HepG2 (cell line): ENCODE measurements around the gene AEBP1. TPM values are rescaled to one million over a fixed set of nuclear protein-coding genes. Genes with fewer than 3 reads are reported as not detected.

ENCODE experiments used
- ATAC-seq: fragments of 200-7000 bp; cut with Tn5 transposase; 3 replicates; pipeline ENCODE4 v1.9.1; 2020; ENCODE audit warnings: mild to moderate bottlenecking, moderate library complexity
- BruUV-seq: library from RNA; stranded (reverse); fragments of 400-500 nt; replicated peaks from 2 replicates; lab custom pipeline; 2021; lab: Mats Ljungman, UMichigan
- CTCF ChIA-PET: fragments of 300-600 bp; formaldehyde crosslinking; extraction: SDS; loops from one replicate; lab custom pipeline; 2021; ENCODE audit warnings: low total read pairs, inconsistent platforms, low intra/inter-chr PET ratio; lab: Yijun Ruan, JAX
- POLR2A ChIA-PET: fragments of 350-600 bp; sonication (Branson Sonifier 250); formaldehyde crosslinking; loops from one replicate; lab custom pipeline; 2020; ENCODE audit warnings: antibody characterized with exemption, inconsistent platforms; lab: Yijun Ruan, JAX
- DNase-seq: peaks from one replicate; pipeline ENCODE4 v3.0.0-alpha.2; 2015; ENCODE audit warnings: low spot score
- FAIRE-seq: peaks from 3 replicates; lab custom pipeline; 2011; peaks lifted over from hg19 to GRCh38; lab: Jason Lieb, UNC
- H2AFZ ChIP-seq: one replicate; pipeline ENCODE4 v1.6.1; 2011; ENCODE audit warnings: low read length, inconsistent platforms
- H3K27ac ChIP-seq: fragments of 300-600 bp; 3 replicates; pipeline ENCODE4 v1.8.0; 2011; ENCODE audit warnings: mixed run types, mild to moderate bottlenecking, mixed read lengths, low read length, inconsistent platforms; ENCODE audit not compliant: insufficient read depth; ENCODE audit errors: extremely low read length
- H3K27me3 ChIP-seq, 2 experiments: fragments of 200-600 bp in 1 of 2; 2 replicates in 1 of 2; 3 replicates in 1 of 2; pipeline versions ENCODE4 v1.6.0 to v1.8.0; 2011; ENCODE audit warnings: low read length in 2 of 2, mild to moderate bottlenecking in 2 of 2, moderate library complexity in 2 of 2, inconsistent platforms in 1 of 2; ENCODE audit not compliant: insufficient read depth in 2 of 2, control insufficient read depth in 1 of 2
- H3K36me3 ChIP-seq, 2 experiments: fragments of 200-600 bp in 1 of 2; replicated peaks in 1 of 2; 2 replicates in 1 of 2; 3 replicates in 1 of 2; pipeline versions ENCODE4 v1.5.1 to v1.8.0; 2011; ENCODE audit warnings: low read length in 2 of 2, inconsistent platforms in 1 of 2; ENCODE audit not compliant: insufficient read depth in 2 of 2, control insufficient read depth in 1 of 2
- H3K4me1 ChIP-seq: 2 replicates; pipeline ENCODE4 v1.5.1; 2012; ENCODE audit warnings: low read length, inconsistent platforms; ENCODE audit not compliant: insufficient read depth
- H3K4me2 ChIP-seq: 2 replicates; pipeline ENCODE4 v1.6.0; 2011; ENCODE audit warnings: low read depth, low read length, inconsistent platforms
- H3K4me3 ChIP-seq, 3 experiments: fragments of 200-600 bp in 1 of 3; sonication (generic), shearing (Covaris generic) in 1 of 3; replicated peaks in 1 of 3; 2 replicates each; pipeline ENCODE4 v1.5.1; 2011 to 2016; ENCODE audit warnings: low read length in 3 of 3, inconsistent platforms in 2 of 3, low read depth in 2 of 3, mild to moderate bottlenecking in 2 of 3, control low read depth in 1 of 3, mixed read lengths in 1 of 3; ENCODE audit not compliant: insufficient read depth in 1 of 3
- H3K79me2 ChIP-seq: one replicate; pipeline ENCODE4 v1.6.1; 2011; ENCODE audit warnings: low read length, inconsistent platforms; ENCODE audit not compliant: insufficient read depth
- H3K9ac ChIP-seq: 2 replicates; pipeline ENCODE4 v1.6.0; 2011; ENCODE audit warnings: mild to moderate bottlenecking, low read depth, low read length, inconsistent platforms; ENCODE audit not compliant: insufficient read depth
- H3K9me3 ChIP-seq: 2 replicates; pipeline ENCODE4 v1.5.1; 2012; ENCODE audit warnings: mild to moderate bottlenecking, low read length
- H4K20me1 ChIP-seq: 2 replicates; pipeline ENCODE4 v1.6.0; 2011; ENCODE audit warnings: inconsistent platforms, mild to moderate bottlenecking, low read length, moderate library complexity; ENCODE audit not compliant: insufficient read depth
- DNMT1 ChIP-seq: sonication (generic); formaldehyde crosslinking; IDR thresholded peaks from 2 replicates; pipeline ENCODE4 v1.5.1; 2020; ENCODE audit warnings: mild to moderate bottlenecking, missing genetic modification reagents
- HNRNPL ChIP-seq: fragments of 200-400 bp; formaldehyde crosslinking; IDR thresholded peaks from 2 replicates; pipeline ENCODE4 v1.6.1; 2017; ENCODE audit warnings: mild to moderate bottlenecking, low read depth, low read length
- JUND ChIP-seq: sonication (generic); formaldehyde crosslinking; IDR thresholded peaks from 2 replicates; pipeline ENCODE4 v1.8.0; 2022; ENCODE audit warnings: mild to moderate bottlenecking, missing genetic modification reagents
- SALL2 ChIP-seq: sonication (generic); formaldehyde crosslinking; IDR thresholded peaks from 2 replicates; pipeline ENCODE4 v1.8.1; 2023; ENCODE audit warnings: mild to moderate bottlenecking, missing genetic modification reagents, inconsistent platforms
- SCMH1 ChIP-seq: sonication (generic); formaldehyde crosslinking; IDR thresholded peaks from 2 replicates; pipeline ENCODE4 v1.9.0; 2021; ENCODE audit warnings: missing genetic modification reagents, mild to moderate bottlenecking, borderline replicate concordance
- U2AF2 ChIP-seq: fragments of 200-400 bp; formaldehyde crosslinking; IDR thresholded peaks from 2 replicates; pipeline ENCODE4 v1.6.1; 2017; ENCODE audit warnings: low read depth, mild to moderate bottlenecking, low read length
- YY1 ChIP-seq: IDR thresholded peaks from 2 replicates; pipeline ENCODE4 v1.6.1; 2011; ENCODE audit warnings: low read length, low read depth, moderate library complexity, mild to moderate bottlenecking; ENCODE audit not compliant: insufficient read depth, insufficient replicate concordance
- ZNF232 ChIP-seq: sonication (generic); formaldehyde crosslinking; IDR thresholded peaks from 2 replicates; pipeline ENCODE4 v1.4.0; 2020; ENCODE audit warnings: missing genetic modification reagents, borderline replicate concordance
- ZNF383 ChIP-seq: sonication (generic); formaldehyde crosslinking; IDR thresholded peaks from 2 replicates; pipeline ENCODE4 v1.4.0; 2020; ENCODE audit warnings: missing genetic modification reagents, mild to moderate bottlenecking, borderline replicate concordance
- ZNF557 ChIP-seq: sonication (generic); formaldehyde crosslinking; IDR thresholded peaks from 2 replicates; pipeline ENCODE4 v1.4.0; 2020; ENCODE audit warnings: missing genetic modification reagents
- ZNF570 ChIP-seq: sonication (generic); formaldehyde crosslinking; IDR thresholded peaks from 2 replicates; pipeline ENCODE4 v1.4.0; 2020; ENCODE audit warnings: mild to moderate bottlenecking, missing genetic modification reagents, borderline replicate concordance
- ZNF598 ChIP-seq: sonication (generic); formaldehyde crosslinking; IDR thresholded peaks from 2 replicates; pipeline ENCODE4 v1.5.1; 2020; ENCODE audit warnings: mild to moderate bottlenecking, missing genetic modification reagents, borderline replicate concordance
- ZNF720 ChIP-seq: sonication (generic); formaldehyde crosslinking; IDR thresholded peaks from 2 replicates; pipeline ENCODE4 v1.4.0; 2020; ENCODE audit warnings: missing genetic modification reagents
- ZNF891 ChIP-seq: sonication (generic); formaldehyde crosslinking; IDR thresholded peaks from 2 replicates; pipeline ENCODE4 v1.5.0; 2020; ENCODE audit warnings: mild to moderate bottlenecking, missing genetic modification reagents
- WGBS: methylation state at CpG from one replicate; pipeline ENCODE4 v1.1.6; 2017; ENCODE audit warnings: low lambda C conversion rate; 5-methylcytosine and 5-hydroxymethylcytosine counted together
- in situ Hi-C: cut with HindIII; loops from 2 replicates; pipeline ENCODE4 v1.10.0; 2017; ENCODE audit warnings: low pct_unique_long_range_greater_than_20kb; ENCODE audit not compliant: extremely low pct_ligation_motif_present
- intact Hi-C: fragments of 100-400 bp; cut with micrococcal nuclease; formaldehyde crosslinking; loops from one replicate; pipeline ENCODE4 v1.10.0; 2022; ENCODE audit not compliant: unreplicated experiment
- polyA plus RNA-seq, 8 experiments: library from polyadenylated mRNA; depleted of rRNA in 3 of 8; stranded (reverse) in 7 of 8; unstranded in 1 of 8; fragments of >200 nt; fragmentation: Illumina TruSeq in 4 of 8; extraction: Trizol in 4 of 8; gene quantifications; 2 replicates each; pipeline versions ENCODE4 v1.2.1 to v1.2.3, GENCODE V29; 2011 to 2016; ENCODE audit warnings: low read depth in 4 of 8, missing spikeins in 1 of 8, mixed read lengths in 1 of 8; ENCODE audit not compliant: insufficient read depth in 1 of 8
- total RNA-seq, 5 experiments: library from RNA; depleted of rRNA; stranded (reverse); fragments of >200 nt; fragmentation: Illumina TruSeq; extraction: Trizol; gene quantifications; 2 replicates each; pipeline ENCODE4 v1.2.3, GENCODE V29; 2016; ENCODE audit warnings: low read depth in 1 of 5
- TF ChIP-seq, protein P1 (sequence below): sonication (generic); formaldehyde crosslinking; IDR thresholded peaks from 2 replicates; pipeline ENCODE4 v1.9.0; 2021; ENCODE audit warnings: missing genetic modification reagents, borderline replicate concordance
- TF ChIP-seq, protein P2 (sequence below): sonication (generic); formaldehyde crosslinking; IDR thresholded peaks from 2 replicates; pipeline ENCODE4 v1.5.0; 2020; ENCODE audit warnings: mild to moderate bottlenecking, low read depth, missing genetic modification reagents, borderline replicate concordance

AEBP1 gene
- total and polyA plus RNA-seq, 2 of the 13 experiments (the other 11 are each of a cell fraction or from before 2014, with no cell fraction given), result 0.22 to 0.55 TPM

DNA sequence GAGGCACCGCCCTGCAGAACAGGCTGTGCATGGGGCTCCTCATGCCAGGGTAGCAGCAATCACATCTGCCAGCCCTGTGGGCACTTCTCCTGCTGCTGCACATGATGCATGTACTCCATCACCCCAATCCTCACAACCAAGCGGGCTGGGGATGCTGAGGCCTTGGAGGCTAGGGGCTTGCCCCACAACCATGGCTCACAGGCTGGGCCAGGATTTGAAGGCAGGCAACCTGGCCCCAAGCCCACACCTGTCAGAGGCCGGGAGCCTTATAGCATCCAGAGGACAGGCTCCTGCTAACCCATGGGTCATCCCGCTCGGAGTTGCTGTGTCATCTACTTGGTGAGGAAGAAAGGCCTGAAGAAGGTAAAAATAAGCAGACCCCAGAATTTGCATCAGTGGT, 24.0 kb upstream of the AEBP1 start:
- in situ Hi-C loops (no loop called here), intact Hi-C loops (no loop called here)
- ChIA-PET CTCF (no interaction called here), POLR2A (interaction anchor here (1.2 kb wide), 1 partner anchor 8 kb away, joined by 4 read pairs; no protein-coding TSS in a partner anchor)
- H3K36me3 ChIP-seq, result peaks cover 6 to 16% of the 10 kb centered on the region in 2 experiments; a peak in 4 of 5 replicates
- H3K79me2 ChIP-seq, result no peaks in the 10 kb centered on the region
- 100% methylated on average over 4 of the region's 5 CpGs for WGBS
- H3K9ac ChIP-seq, result no peak overlapping the region
- peaks cover 19% of the 10 kb centered on the region for H3K4me1 ChIP-seq
- no peak overlapping the region for H2AFZ ChIP-seq
- no peak overlapping the region for H3K4me3 ChIP-seq
- no peak for ATAC-seq
- no peak for TF ChIP-seq HNRNPL
- TF ChIP-seq ZNF570, result no peak
- TF ChIP-seq U2AF2, result no peak
- TF ChIP-seq ZNF557 (CRISPR knock-in tag), result no peak
- TF ChIP-seq ZNF891, result no peak
- no TSS peak for BruUV-seq
- peaks cover 0 to 14% of the 10 kb centered on the region in 2 experiments; a peak in 2 of 5 replicates for H3K27me3 ChIP-seq
- no peak overlapping the region for H3K4me2 ChIP-seq
- no peaks in the 10 kb centered on the region for H4K20me1 ChIP-seq
- DNase-seq, result no peak
- no peak overlapping the region for H3K27ac ChIP-seq
- no peak for FAIRE-seq
- H3K9me3 ChIP-seq, result no peaks in the 10 kb centered on the region

DNA sequence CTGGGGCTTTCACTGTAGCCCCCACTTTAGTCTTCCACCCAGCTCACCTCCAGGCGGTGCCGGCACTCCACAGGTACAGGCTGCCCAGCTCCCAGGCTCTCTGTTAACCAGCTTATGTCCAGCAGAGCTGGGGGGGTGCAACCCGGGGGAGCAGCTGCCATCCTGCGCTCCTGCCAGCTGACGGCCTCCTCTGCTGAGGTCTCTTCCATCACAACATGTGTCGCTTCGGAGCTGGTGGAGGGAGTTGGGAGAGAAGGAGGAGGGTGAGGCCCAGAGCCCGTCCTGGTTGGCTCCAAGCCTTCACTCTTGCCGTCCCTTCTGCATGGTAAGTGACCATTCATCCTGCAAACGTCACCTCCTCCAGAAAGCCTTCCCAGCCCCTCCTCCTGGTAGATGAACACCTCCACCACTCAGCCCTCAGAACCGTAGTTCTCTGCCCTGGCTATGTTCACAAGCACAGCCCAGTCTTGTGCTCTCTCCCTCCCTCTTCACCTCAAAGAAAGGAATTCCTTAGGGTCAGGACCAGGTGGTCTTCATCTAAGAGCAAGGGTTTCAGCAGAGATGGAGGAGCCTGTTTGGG, 23.4 kb upstream of the AEBP1 start:
- WGBS, result 96% methylated on average over 8 of the region's 11 CpGs
- Histone ChIP-seq H2AFZ (no peak overlapping the region), H3K9me3 (no peaks in the 10 kb centered on the region), H3K27me3 (peaks cover 0 to 14% of the 10 kb centered on the region in 2 experiments; a peak in 2 of 5 replicates), H3K27ac (peak overlapping the region; percentile 30), H4K20me1 (no peaks in the 10 kb centered on the region), H3K4me3 (no peak overlapping the region), H3K79me2 (no peaks in the 10 kb centered on the region), H3K9ac (peak overlapping the region; percentile 15; the same call in 1 of the 2 replicates), H3K4me2 (peak overlapping the region; percentile 81), H3K36me3 (peaks cover 6 to 13% of the 10 kb centered on the region in 2 experiments; a peak in 4 of 5 replicates), H3K4me1 (peaks cover 19% of the 10 kb centered on the region)
- ChIA-PET CTCF (no interaction called here), POLR2A (interaction anchor here (0.6 to 1.2 kb wide), 3 partner anchors 8 to 42 kb away, joined by 3 to 4 read pairs (median 3); no protein-coding TSS in a partner anchor)
- ATAC-seq (no peak), DNase-seq (no peak), FAIRE-seq (no peak)
- BruUV-seq, result no TSS peak
- in situ Hi-C loops (no loop called here), intact Hi-C loops (no loop called here)
- TF ChIP-seq ZNF232 (CRISPR knock-in tag) (no peak), ZNF598 (CRISPR knock-in tag) (no peak), DNMT1 (CRISPR knock-in tag) (no peak), ZNF383 (CRISPR knock-in tag) (no peak), JUND (CRISPR knock-in tag) (no peak), SCMH1 (CRISPR knock-in tag) (no peak), SALL2 (no peak), ZNF720 (no peak), YY1 (no peak)
- TF ChIP-seq, protein P1, sequence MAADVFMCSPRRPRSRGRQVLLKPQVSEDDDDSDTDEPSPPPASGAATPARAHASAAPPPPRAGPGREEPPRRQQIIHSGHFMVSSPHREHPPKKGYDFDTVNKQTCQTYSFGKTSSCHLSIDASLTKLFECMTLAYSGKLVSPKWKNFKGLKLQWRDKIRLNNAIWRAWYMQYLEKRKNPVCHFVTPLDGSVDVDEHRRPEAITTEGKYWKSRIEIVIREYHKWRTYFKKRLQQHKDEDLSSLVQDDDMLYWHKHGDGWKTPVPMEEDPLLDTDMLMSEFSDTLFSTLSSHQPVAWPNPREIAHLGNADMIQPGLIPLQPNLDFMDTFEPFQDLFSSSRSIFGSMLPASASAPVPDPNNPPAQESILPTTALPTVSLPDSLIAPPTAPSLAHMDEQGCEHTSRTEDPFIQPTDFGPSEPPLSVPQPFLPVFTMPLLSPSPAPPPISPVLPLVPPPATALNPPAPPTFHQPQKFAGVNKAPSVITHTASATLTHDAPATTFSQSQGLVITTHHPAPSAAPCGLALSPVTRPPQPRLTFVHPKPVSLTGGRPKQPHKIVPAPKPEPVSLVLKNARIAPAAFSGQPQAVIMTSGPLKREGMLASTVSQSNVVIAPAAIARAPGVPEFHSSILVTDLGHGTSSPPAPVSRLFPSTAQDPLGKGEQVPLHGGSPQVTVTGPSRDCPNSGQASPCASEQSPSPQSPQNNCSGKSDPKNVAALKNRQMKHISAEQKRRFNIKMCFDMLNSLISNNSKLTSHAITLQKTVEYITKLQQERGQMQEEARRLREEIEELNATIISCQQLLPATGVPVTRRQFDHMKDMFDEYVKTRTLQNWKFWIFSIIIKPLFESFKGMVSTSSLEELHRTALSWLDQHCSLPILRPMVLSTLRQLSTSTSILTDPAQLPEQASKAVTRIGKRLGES (CRISPR knock-in tag), result no peak
- TF ChIP-seq, protein P2, sequence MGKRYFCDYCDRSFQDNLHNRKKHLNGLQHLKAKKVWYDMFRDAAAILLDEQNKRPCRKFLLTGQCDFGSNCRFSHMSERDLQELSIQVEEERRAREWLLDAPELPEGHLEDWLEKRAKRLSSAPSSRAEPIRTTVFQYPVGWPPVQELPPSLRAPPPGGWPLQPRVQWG (CRISPR knock-in tag), result no peak
